Duodenal mucosa (tissue), 2 donors: ENCODE results near the gene PPP4R2.
"Not testable (repeated sequence)": the region's sequence is repeated elsewhere in the genome, so short reads cannot be mapped to it uniquely, and the experiment has no call there.

Experiments
- H3K27ac ChIP-seq: one replicate; pipeline ENCODE4 v1.7.0; 2013; ENCODE audit warnings: low read depth, low read length
- H3K27me3 ChIP-seq, 2 donors: one replicate each; pipeline ENCODE4 v1.7.0; 2013; ENCODE audit warnings: low read length in 2 of 2, control low read depth in 1 of 2; ENCODE audit not compliant: insufficient read depth in 2 of 2, control insufficient read depth in 1 of 2
- H3K36me3 ChIP-seq, 2 donors: one replicate each; pipeline ENCODE4 v1.7.0; 2013; ENCODE audit warnings: low read length in 2 of 2, control low read depth in 1 of 2; ENCODE audit not compliant: insufficient read depth in 2 of 2, control insufficient read depth in 1 of 2
- H3K4me1 ChIP-seq, 2 donors: one replicate each; pipeline ENCODE4 v1.7.0; 2013; ENCODE audit warnings: low read length in 2 of 2, control low read depth in 1 of 2; ENCODE audit not compliant: insufficient read depth in 2 of 2, control insufficient read depth in 1 of 2
- H3K4me3 ChIP-seq, 2 donors: one replicate each; pipeline ENCODE4 v1.7.0; 2013; ENCODE audit warnings: low read length in 2 of 2, low read depth in 1 of 2
- H3K9ac ChIP-seq, 2 donors: one replicate each; pipeline ENCODE4 v1.7.0; 2013; ENCODE audit warnings: low read length in 2 of 2, low read depth in 1 of 2
- H3K9me3 ChIP-seq, 2 donors: one replicate each; pipeline ENCODE4 v1.7.0; 2013; ENCODE audit warnings: low read length in 2 of 2, control low read depth in 1 of 2; ENCODE audit not compliant: control insufficient read depth in 1 of 2

PPP4R2 gene

DNA sequence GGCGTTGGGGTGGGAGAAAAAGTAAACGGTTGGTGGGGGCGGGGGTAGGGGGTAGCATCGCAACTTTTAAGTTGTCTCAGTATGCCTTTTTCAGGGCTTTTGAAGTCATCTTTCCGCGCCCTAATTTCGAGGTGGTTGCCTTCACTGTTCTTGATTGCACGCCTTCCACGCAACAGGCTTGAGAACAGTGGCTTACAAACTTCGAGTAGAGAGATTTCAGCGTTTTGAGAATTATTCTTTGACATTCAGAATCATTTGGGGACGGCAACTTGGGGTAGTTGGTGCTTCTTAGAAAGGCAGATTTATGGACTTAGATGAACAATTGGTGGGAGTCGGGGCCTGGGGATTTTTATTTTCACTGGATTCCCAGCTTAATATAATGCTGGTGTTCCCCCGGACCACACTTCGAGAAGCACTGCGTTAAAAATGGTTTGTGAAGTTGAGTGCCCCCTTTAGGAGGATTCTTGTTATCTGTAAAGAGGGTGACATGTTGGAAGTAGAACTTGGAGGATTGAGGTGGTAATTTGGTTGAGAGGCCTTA, 880 bp downstream of the PPP4R2 start:
- Histone ChIP-seq H3K9ac (peak overlapping the region; percentile 65 to 83), H3K36me3 (peaks cover 0 to 12% of the 10 kb centered on the region in 2 donors), H3K4me1 (peaks cover 24 to 46% of the 10 kb centered on the region in 2 donors), H3K4me3 (peak overlapping the region; percentile 76 to 88), H3K9me3 (no peaks in the 10 kb centered on the region), H3K27me3 (no peaks in the 10 kb centered on the region), H3K27ac (peak overlapping the region; percentile 90)

- Histone ChIP-seq H3K27ac (no peak overlapping the region), H3K27me3 (no peaks in the 10 kb centered on the region), H3K4me3 (peak overlapping the region; percentile 76 to 88), H3K9me3 (no peaks in the 10 kb centered on the region), H3K36me3 (peaks cover 0 to 12% of the 10 kb centered on the region in 2 donors), H3K9ac (peak overlapping the region; percentile 7 to 57), H3K4me1 (peaks cover 24 to 46% of the 10 kb centered on the region in 2 donors)
Measured at GRCh38 chr3:72998466-72998865, 1.9 kb downstream of the PPP4R2 start.

DNA sequence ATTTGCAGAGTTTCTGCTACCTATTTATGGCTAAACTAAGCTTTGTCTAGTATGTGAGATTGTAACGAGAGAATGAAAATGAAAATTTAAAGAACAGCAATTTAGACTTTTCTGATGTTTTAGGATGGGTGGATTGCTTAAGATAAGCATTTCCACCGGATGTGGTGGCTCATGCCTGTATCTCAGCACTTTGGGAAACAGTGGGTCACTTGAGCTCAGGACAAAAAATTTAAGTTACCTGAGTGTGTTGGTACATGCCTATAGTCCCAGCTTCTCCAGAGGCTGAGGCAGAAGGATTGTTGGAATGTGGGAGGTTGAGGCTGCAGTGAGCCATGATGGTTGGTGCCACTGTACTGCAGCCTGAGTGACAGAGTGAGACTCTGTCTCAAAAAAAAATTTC, 3.3 kb downstream of the PPP4R2 start:
- Histone ChIP-seq H3K27ac (no peak overlapping the region), H3K4me1 (peaks cover 24 to 46% of the 10 kb centered on the region in 2 donors), H3K36me3 (peaks cover 0 to 12% of the 10 kb centered on the region in 2 donors), H3K4me3 (peak overlapping the region; percentile 36 to 41), H3K9me3 (no peaks in the 10 kb centered on the region), H3K9ac (peak overlapping the region in 1 of 2 donors; percentile 7), H3K27me3 (no peaks in the 10 kb centered on the region)

DNA sequence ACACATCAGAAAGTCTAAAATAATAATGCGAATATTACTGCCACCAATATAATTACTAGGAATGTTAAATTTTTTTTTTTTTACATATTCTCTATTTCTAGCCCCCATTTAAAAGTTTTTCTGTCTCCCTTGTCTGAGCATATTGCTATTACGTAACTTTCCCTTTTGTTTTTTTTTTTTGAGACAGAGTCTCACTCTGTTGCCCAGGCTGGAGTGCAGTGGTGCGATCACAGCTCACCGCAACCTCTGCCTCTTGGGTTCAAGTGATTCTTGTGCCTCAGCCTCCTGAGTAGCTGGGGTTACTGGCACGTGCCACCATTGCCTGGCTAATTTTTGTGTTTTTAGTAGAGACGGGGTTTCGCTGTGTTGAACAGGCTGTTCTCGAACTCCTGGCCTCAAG, 6.4 kb downstream of the PPP4R2 start:
- H3K4me1 ChIP-seq: peaks cover 24 to 39% of the 10 kb centered on the region in 2 donors
- not testable (repeated sequence) for H3K9ac ChIP-seq, H3K9me3 ChIP-seq, H3K27ac ChIP-seq, H3K4me3 ChIP-seq, H3K27me3 ChIP-seq
- peaks cover 0 to 33% of the 10 kb centered on the region in 2 donors for H3K36me3 ChIP-seq

DNA sequence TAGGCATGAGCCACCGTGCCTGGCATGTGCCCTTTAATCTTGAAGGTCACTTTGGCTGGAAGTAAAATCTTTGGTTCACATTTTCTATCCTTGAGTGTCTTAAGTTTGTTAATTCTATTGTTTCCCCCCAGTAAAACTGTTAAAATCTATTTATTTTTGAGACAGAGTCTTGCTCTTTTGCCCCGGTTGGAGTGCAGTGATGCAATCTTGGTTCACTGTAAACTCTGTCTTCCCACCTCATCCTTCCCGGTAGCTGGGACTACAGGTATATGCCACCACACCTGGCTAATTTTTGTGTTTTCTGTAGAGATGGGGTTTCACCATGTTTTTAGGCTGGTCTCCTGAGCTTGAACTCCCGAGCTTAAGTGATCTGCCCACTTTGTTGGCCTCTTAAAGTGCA, 7.7 kb downstream of the PPP4R2 start:
- Histone ChIP-seq H3K9me3 (no peaks in the 10 kb centered on the region), H3K27me3 (no peaks in the 10 kb centered on the region), H3K9ac (no peak overlapping the region), H3K27ac (no peak overlapping the region), H3K4me1 (peaks cover 13 to 31% of the 10 kb centered on the region in 2 donors), H3K36me3 (peaks cover 0 to 36% of the 10 kb centered on the region in 2 donors), H3K4me3 (no peak overlapping the region)

GRCh38 chr3:73007992-73008712, 11.5 kb downstream of the PPP4R2 start:
- H3K9ac ChIP-seq: no peak overlapping the region
- no peak overlapping the region for H3K27ac ChIP-seq
- H3K4me3 ChIP-seq: no peak overlapping the region
- no peaks in the 10 kb centered on the region for H3K27me3 ChIP-seq
- peaks cover 0 to 24% of the 10 kb centered on the region in 2 donors for H3K36me3 ChIP-seq
- no peaks in the 10 kb centered on the region for H3K9me3 ChIP-seq
- peaks cover 0 to 5% of the 10 kb centered on the region in 2 donors for H3K4me1 ChIP-seq

GRCh38 chr3:73009008-73009407, 12.4 kb downstream of the PPP4R2 start:
- H3K4me1 ChIP-seq: peaks cover 0 to 5% of the 10 kb centered on the region in 2 donors
- no peak overlapping the region for H3K27ac ChIP-seq
- peaks cover 0 to 24% of the 10 kb centered on the region in 2 donors for H3K36me3 ChIP-seq
- no peaks in the 10 kb centered on the region for H3K9me3 ChIP-seq
- no peak overlapping the region for H3K4me3 ChIP-seq
- H3K9ac ChIP-seq: no peak overlapping the region
- no peaks in the 10 kb centered on the region for H3K27me3 ChIP-seq

DNA sequence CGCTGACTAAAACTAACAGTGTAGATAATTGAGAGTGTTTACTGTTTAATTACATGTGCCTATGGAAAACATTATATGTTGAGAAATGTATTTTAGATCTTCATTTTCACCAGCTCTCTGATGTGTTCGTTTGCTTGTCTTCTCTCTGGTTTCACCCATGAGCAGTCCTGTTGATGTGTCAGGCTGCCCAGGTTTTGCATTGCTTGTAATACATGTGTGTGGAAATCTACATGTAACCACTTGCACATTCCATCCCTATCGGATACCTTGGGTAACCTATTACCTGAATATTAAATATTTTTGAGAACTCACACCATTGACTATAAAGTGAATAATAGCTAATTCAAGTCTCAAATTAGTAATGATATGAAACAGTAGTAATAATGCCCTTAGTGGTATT, 13.1 kb downstream of the PPP4R2 start:
- Histone ChIP-seq H3K9ac (no peak overlapping the region), H3K27ac (no peak overlapping the region), H3K4me3 (no peak overlapping the region), H3K9me3 (no peaks in the 10 kb centered on the region), H3K4me1 (peaks cover 0 to 5% of the 10 kb centered on the region in 2 donors), H3K27me3 (no peaks in the 10 kb centered on the region), H3K36me3 (peaks cover 0 to 26% of the 10 kb centered on the region in 2 donors)

GRCh38 chr3:73010158-73010557, 13.5 kb downstream of the PPP4R2 start:
- Histone ChIP-seq H3K27me3 (no peaks in the 10 kb centered on the region), H3K9me3 (no peaks in the 10 kb centered on the region), H3K4me1 (peaks cover 0 to 5% of the 10 kb centered on the region in 2 donors), H3K36me3 (peaks cover 0 to 29% of the 10 kb centered on the region in 2 donors), H3K27ac (no peak overlapping the region), H3K9ac (no peak overlapping the region), H3K4me3 (no peak overlapping the region)

- peaks cover 0 to 4% of the 10 kb centered on the region in 2 donors for H3K36me3 ChIP-seq
- no peaks in the 10 kb centered on the region for H3K27me3 ChIP-seq
- H3K4me3 ChIP-seq: no peak overlapping the region
- no peak overlapping the region for H3K27ac ChIP-seq
- H3K9me3 ChIP-seq: no peaks in the 10 kb centered on the region
- H3K9ac ChIP-seq: no peak overlapping the region
- H3K4me1 ChIP-seq: peaks cover 0 to 10% of the 10 kb centered on the region in 2 donors
Measured at GRCh38 chr3:73018298-73018697, 21.7 kb downstream of the PPP4R2 start.
